Brain microvascular endothelial cell (primary cell): Measurements from ENCODE around the gene MPP2.
A peak's percentile ranks its signal among the peaks of the same experiment; 100 is the strongest.
"Not testable (repeated sequence)": the region's sequence is repeated elsewhere in the genome, so short reads cannot be mapped to it uniquely, and the experiment has no call there.

Source experiments
- DNase-seq: peaks from one replicate; pipeline ENCODE4 v3.0.0-alpha.2; 2020
- H3K27ac ChIP-seq: fragments of 250-450 bp; sonication (Bioruptor Pico); 2 replicates; pipeline ENCODE4 v1.5.1; 2020; ENCODE audit warnings: mild to moderate bottlenecking, moderate library complexity
- H3K27me3 ChIP-seq: fragments of 250-450 bp; sonication (Bioruptor Pico); replicated peaks from 2 replicates; pipeline ENCODE4 v1.5.1; 2020; ENCODE audit warnings: mild to moderate bottlenecking
- H3K36me3 ChIP-seq: fragments of 250-450 bp; sonication (Bioruptor Pico); replicated peaks from 2 replicates; pipeline ENCODE4 v1.5.1; 2020; ENCODE audit warnings: mild to moderate bottlenecking
- H3K4me3 ChIP-seq: 2 replicates; pipeline ENCODE4 v1.5.1; 2011; ENCODE audit warnings: low read depth, mild to moderate bottlenecking, control low read depth, low read length, moderate library complexity
- in situ Hi-C: cut with HindIII; loops from 2 replicates; pipeline ENCODE4 v1.10.0; 2017; ENCODE audit warnings: low sequenced_read_pairs, low pct_ligation_motif_present
- TF ChIP-seq, protein P1 (sequence below): IDR thresholded peaks from 2 replicates; pipeline ENCODE4 v1.5.1; 2011; ENCODE audit warnings: low read depth, mild to moderate bottlenecking, moderate library complexity, low read length, control low read depth, inconsistent platforms; ENCODE audit errors: missing control alignments

Gene MPP2

GRCh38 chr17:43942051-43942685 lies 34.8 kb upstream of the MPP2 start, which contains the start of gene PPY:
PPY (minus strand) TSS chr17:43942476; CDS start chr17:43941654, 822 bp downstream.
- DNase-seq = no peak
- H3K36me3 ChIP-seq = no peaks in the 10 kb centered on the region
- no peak within 1 kb of the TSS for H3K27ac ChIP-seq
- TF ChIP-seq, protein P1, sequence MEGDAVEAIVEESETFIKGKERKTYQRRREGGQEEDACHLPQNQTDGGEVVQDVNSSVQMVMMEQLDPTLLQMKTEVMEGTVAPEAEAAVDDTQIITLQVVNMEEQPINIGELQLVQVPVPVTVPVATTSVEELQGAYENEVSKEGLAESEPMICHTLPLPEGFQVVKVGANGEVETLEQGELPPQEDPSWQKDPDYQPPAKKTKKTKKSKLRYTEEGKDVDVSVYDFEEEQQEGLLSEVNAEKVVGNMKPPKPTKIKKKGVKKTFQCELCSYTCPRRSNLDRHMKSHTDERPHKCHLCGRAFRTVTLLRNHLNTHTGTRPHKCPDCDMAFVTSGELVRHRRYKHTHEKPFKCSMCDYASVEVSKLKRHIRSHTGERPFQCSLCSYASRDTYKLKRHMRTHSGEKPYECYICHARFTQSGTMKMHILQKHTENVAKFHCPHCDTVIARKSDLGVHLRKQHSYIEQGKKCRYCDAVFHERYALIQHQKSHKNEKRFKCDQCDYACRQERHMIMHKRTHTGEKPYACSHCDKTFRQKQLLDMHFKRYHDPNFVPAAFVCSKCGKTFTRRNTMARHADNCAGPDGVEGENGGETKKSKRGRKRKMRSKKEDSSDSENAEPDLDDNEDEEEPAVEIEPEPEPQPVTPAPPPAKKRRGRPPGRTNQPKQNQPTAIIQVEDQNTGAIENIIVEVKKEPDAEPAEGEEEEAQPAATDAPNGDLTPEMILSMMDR = no peak
- H3K4me3 ChIP-seq = no peak within 1 kb of the TSS
- in situ Hi-C loops = no loop called here
- H3K27me3 ChIP-seq = no peaks in the 10 kb centered on the region

- DNase-seq = peak; percentile 44
- no peak overlapping the region for H3K27ac ChIP-seq
Measured at GRCh38 chr17:43940630-43941029, 33.3 kb upstream of the MPP2 start.

DNA sequence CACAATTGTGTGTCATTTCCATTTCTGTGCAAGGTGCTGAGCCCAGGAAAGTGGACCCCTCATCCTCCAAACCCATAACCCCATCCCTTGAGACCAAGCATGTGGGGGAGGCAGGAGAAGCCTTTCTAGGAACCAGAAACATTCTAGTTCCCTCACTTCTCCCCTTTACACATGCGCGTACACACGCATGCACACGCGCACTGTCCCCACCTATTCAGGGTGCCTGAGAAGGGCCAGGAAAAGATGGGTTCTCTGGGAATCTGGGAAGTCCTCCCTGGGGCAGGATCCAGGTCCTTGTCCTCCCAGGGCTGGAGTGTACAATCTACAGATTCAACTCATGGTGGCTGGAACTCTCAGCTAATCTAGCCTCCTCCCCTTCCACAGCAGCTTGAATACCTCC lies 32.5 kb upstream of the MPP2 start:
- no peaks in the 10 kb centered on the region for H3K36me3 ChIP-seq
- no peak overlapping the region for H3K27ac ChIP-seq
- in situ Hi-C loops = no loop called here

More at GRCh38 chr17:43940630-43941029, 33.3 kb upstream of the MPP2 start:
- no peaks in the 10 kb centered on the region for H3K27me3 ChIP-seq
- H3K4me3 ChIP-seq = no peak overlapping the region
- TF ChIP-seq, protein P1 = peak; percentile 88
- in situ Hi-C loops = no loop called here
- no peaks in the 10 kb centered on the region for H3K36me3 ChIP-seq

GRCh38 chr17:43939452-43939851 lies 32.1 kb upstream of the MPP2 start:
- H3K27me3 ChIP-seq, DNase-seq, H3K36me3 ChIP-seq, H3K27ac ChIP-seq, H3K4me3 ChIP-seq, in situ Hi-C loops: not testable (repeated sequence)

More for the DNA sequence above, 32.5 kb upstream of the MPP2 start:
- TF ChIP-seq, protein P1 = no peak
- Histone ChIP-seq H3K4me3 (no peak overlapping the region), H3K27me3 (no peaks in the 10 kb centered on the region)
- no peak for DNase-seq

GRCh38 chr17:43938838-43939182 lies 31.5 kb upstream of the MPP2 start:
- H3K4me3 ChIP-seq = no peak overlapping the region
- no peaks in the 10 kb centered on the region for H3K36me3 ChIP-seq
- H3K27me3 ChIP-seq = no peaks in the 10 kb centered on the region
- in situ Hi-C loops = no loop called here
- TF ChIP-seq, protein P1 = no peak
- no peak overlapping the region for H3K27ac ChIP-seq
- no peak for DNase-seq

- TF ChIP-seq, protein P1 = no peak
- in situ Hi-C loops = no loop called here
- no peaks in the 10 kb centered on the region for H3K36me3 ChIP-seq
- no peak overlapping the region for H3K27ac ChIP-seq
- no peak for DNase-seq
- H3K4me3 ChIP-seq = no peak overlapping the region
- H3K27me3 ChIP-seq = no peaks in the 10 kb centered on the region
Measured at GRCh38 chr17:43936434-43936833, 29.1 kb upstream of the MPP2 start.
